EH (cell line): ENCODE results near the gene HMBS.
"Not testable (repeated sequence)": the region's sequence is repeated elsewhere in the genome, so short reads cannot be mapped to it uniquely, and the experiment has no call there.

Source experiments
- DNase-seq: peaks from one replicate; pipeline ENCODE4 v3.0.0-alpha.2; 2015; ENCODE audit warnings: low read depth

The HMBS gene

GRCh38 chr11:119100994-119101758 lies 16.5 kb downstream of the HMBS start:
- no peak for DNase-seq

DNA sequence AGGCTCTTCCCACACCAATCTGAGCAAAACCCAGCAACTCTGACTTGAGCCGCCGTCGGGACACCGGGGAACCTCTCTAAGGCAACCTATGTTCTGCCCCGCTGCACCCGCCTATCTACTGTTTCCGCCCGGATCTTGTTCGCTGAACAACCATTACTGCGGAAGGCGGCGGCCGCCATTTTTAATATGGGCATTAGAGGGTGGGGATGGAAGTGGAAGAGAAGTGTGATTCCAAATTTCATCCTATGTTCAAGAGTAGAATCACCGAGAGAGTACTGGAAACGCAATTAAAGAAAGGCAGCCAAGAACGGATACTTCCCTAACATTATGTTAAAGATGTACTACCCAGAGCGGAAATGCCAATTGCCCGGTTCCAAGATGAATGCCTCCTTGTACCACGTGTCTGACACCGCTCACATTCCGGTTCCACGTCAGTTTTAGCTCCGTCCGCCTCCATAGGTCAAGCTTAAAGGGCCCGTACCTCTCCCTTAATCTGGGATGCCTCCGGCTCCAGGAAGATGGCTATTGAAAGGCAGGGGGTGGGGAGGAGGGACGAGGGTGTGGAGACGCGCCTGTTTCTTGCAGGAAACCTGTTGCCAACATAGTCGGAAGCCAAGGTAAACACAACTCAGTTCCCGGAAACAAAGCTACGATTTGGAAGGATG lies 17.2 kb downstream of the HMBS start, which contains the start of gene DPAGT1:
Gene DPAGT1, minus strand, starts transcription at position 95 of the 665 bp plus-strand sequence. CDS start 198 bp downstream, outside the sequence.
- peak; percentile 98 for DNase-seq

GRCh38 chr11:119103161-119103664 lies 18.5 kb downstream of the HMBS start:
- DNase-seq: not testable (repeated sequence)

GRCh38 chr11:119103793-119104192 lies 19.1 kb downstream of the HMBS start:
- peak; percentile 13 for DNase-seq

DNA sequence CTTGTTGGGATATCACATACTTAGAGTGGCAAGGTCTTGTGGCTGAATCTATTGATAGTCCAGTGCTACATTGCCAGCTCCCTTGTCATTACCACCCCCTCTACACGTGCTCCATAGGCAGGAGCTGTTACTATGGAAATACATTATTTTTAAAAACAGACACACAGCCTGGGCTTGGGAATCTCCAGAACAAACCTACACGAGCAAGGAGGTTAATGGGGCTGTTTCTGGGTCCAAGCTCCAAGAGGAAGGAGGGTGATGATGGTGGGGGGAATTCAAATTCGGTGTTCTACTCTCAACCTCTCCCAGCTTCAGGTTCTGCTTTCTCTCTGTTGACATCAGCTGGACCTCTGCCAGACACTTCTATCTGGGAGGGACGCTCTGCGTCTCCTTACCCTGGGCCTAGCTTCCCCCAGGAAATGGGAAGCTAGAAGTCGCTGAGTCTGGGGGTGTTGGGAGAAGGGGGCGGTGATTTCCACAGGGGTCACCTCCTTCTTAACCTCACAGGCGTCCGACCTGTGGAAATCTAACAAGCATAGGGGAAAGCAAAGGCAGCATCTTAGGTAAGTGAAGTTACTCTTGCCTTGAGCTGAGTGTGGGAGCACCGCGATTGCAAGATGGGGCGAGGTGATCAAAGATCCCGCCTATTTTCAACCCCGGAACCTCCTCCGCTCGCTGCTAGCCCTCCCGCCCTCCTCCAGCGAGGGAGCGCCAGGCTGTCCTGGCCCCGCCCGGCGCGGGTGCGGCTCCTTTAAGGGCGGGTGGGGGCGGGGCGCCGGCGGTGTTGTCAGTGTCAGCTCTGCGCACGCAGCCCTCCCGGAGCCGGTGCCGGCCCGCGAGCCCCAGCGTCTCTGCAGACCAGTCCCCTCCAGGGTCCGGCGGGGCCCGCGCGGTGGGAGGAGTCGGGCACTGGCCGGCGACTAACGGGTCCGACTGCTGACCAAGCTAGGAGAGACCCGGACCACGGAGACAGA lies 22.2 kb downstream of the HMBS start, which contains the start of gene C2CD2L:
Gene C2CD2L, plus strand, starts transcription at position 781 of the 974 bp plus-strand sequence. CDS start 398 bp downstream, outside the sequence.
- peak; percentile 93 for DNase-seq

- DNase-seq: peak; percentile 15
Measured at GRCh38 chr11:119107538-119108145, 23.0 kb downstream of the HMBS start.

DNA sequence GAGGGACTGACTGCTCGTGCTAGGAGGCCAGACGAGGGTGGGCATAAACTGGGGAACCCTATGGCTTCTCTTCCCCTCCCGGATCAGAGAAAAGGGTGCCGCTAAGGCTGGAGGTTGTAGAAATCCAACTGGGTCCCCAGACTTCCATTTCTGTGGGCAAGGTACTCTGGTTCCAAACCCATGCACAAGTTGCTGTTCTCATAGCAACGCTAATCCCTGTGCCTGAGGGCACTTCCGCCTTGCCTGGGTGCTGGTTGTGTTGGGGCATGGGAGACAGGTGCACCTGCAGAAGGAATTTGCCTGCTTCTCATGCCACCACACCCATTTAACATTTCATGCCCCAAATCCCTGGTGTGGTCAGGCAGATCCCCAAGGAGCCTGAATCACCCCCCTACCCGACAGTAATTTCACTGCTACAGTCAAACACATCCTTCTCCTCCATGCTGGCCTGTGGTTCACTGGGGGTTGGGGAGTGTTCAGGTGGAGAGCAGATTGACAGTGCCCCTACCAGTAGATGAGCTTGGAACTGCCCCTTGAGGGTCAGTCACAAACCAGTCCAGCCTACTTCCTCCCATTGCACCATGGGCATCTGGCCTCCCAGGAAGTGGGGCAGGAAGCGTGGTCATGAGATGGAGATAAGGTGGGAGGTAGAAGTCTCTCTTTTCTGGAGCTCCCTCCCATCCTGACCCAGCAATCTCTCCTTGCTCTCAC lies 23.6 kb downstream of the HMBS start:
- DNase-seq: peak; percentile 51

DNA sequence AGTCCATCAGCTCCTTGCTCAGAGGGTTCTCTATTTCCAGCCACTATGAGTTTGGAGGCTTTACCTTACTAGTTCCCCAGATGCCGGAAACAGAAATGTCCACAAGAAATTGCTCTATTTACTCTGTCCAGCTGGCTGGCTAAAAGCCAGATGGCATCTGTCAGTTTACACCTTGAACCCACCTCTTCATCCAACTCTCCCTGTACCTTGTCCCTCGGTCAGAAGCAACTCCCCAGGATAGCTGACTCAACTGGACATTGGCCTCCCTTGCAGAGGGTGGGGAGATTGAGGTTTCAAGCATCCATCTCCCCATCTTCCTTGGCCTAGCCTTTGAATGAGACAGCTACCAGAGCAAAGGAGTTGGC lies 24.2 kb downstream of the HMBS start:
- no peak for DNase-seq

- DNase-seq: no peak
Measured at GRCh38 chr11:119109843-119110242, 25.2 kb downstream of the HMBS start.

GRCh38 chr11:119110439-119110838 lies 25.8 kb downstream of the HMBS start:
- DNase-seq: no peak

- DNase-seq: no peak
Measured at GRCh38 chr11:119111361-119111925, 26.8 kb downstream of the HMBS start.

GRCh38 chr11:119112314-119113020 lies 27.8 kb downstream of the HMBS start:
- no peak for DNase-seq

GRCh38 chr11:119113716-119114115 lies 29.0 kb downstream of the HMBS start:
- no peak for DNase-seq

DNA sequence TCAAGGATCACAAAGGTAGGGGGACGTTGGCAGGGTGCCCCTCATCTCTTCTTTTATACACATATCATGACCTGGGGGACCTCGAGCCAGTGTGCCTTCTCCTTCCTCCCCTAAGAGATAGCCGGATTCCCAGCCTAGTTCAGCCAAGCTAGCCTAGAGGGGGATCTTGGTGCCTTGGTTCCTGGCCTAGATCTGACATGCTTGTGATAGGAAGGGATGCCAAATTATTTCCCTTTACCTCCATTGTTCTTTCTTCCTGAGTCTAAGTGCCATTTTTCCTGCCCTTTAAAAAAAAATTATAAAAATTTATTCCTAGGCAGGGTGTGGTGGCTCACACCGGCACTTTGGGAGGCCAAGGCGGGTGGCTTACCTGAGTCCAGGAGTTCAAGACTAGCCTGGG lies 29.7 kb downstream of the HMBS start:
- no peak for DNase-seq

GRCh38 chr11:119115484-119116234 lies 31.0 kb downstream of the HMBS start:
- DNase-seq: no peak

DNA sequence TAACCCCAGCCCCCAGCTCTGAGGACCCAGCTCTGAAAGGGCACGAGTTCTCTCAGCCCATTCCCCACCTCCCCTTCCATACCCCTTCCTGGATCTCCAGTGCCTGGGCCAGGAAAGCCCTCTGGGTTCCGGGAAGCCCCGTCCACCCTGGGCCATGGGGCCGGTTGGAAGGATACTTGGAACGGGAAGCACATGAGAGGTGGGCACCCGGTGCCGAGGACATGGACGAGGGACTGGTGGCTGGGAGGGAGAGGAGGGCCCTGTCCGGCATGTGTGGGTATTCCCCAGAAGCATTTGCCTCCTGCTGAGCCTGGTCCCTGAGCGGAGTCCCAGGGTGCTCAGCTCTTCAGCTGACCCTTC lies 31.5 kb downstream of the HMBS start:
- DNase-seq: no peak

GRCh38 chr11:119116601-119117000 lies 31.9 kb downstream of the HMBS start:
- no peak for DNase-seq

DNA sequence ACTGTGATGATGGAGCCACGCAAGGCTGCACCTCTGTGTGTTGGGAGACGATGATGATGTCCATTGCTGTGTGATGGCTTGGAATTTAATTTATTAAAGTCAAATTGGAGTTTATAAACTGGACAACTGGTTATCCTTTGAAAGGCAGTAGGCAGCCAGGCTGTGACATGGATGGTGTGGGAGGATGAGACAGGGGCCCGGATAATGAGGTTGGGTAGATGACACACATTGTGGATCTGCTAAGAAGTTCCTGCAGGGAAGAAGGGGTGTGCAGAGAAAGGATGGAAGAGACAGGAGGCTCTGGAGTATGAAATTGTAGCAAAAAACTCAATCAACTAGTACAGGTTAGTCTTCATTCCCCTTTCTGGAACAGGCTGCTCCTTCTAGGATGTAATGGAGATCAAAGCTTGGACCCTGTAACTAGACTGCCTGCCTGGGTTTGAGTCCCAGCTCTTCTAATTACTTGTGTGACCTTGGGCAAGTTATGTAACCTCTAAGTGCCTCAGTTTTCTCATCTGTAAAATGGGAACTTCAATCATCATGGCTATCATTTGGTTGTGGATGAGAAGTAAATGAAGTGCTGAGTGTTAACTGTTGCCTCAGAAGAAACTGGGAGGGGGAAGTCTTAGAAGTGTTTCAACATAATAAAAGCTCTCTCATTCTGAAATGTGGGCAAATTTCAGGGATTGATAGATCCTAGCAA lies 32.5 kb downstream of the HMBS start:
- DNase-seq: no peak

- DNase-seq: no peak
Measured at GRCh38 chr11:119118227-119118626, 33.5 kb downstream of the HMBS start.
